ENCODE measurements around the gene SP140.
"Not testable (repeated sequence)": the region's sequence is repeated elsewhere in the genome, so short reads cannot be mapped to it uniquely, and the experiment has no call there.

SP140 gene

GRCh38 chr2:230295192-230295591 is 69.7 kb downstream of the SP140 start:
- DNase-seq = no peak

- DNase-seq = no peak
These were observed 71.4 kb downstream of the SP140 start for GRCh38 chr2:230296917-230297316.

- DNase-seq = no peak
These were observed 74.1 kb downstream of the SP140 start for GRCh38 chr2:230299618-230300017.

- DNase-seq = no peak
These were observed 80.1 kb downstream of the SP140 start for GRCh38 chr2:230305416-230306275.

- DNase-seq = no peak
These were observed 80.9 kb downstream of the SP140 start for GRCh38 chr2:230306474-230306873.

GRCh38 chr2:230307485-230307884 is 81.9 kb downstream of the SP140 start:
- DNase-seq = no peak

GRCh38 chr2:230308402-230309000 is 83.0 kb downstream of the SP140 start:
- no peak for DNase-seq

GRCh38 chr2:230310792-230311191 is 85.3 kb downstream of the SP140 start:
- not testable (repeated sequence) for DNase-seq

- not testable (repeated sequence) for DNase-seq
These were observed 86.1 kb downstream of the SP140 start for GRCh38 chr2:230311634-230312033.

GRCh38 chr2:230312638-230313037 is 87.1 kb downstream of the SP140 start:
- DNase-seq = no peak

GRCh38 chr2:230317366-230317765 is 91.8 kb downstream of the SP140 start:
- DNase-seq = no peak

- DNase-seq = no peak
These were observed 92.9 kb downstream of the SP140 start for GRCh38 chr2:230318190-230319121.

- DNase-seq = no peak
These were observed 93.8 kb downstream of the SP140 start for GRCh38 chr2:230319211-230319862.

- no peak for DNase-seq
These were observed 95.5 kb downstream of the SP140 start for GRCh38 chr2:230321031-230321430.

- no peak for DNase-seq
These were observed 97.2 kb downstream of the SP140 start for GRCh38 chr2:230322561-230323384.

- DNase-seq = no peak
These were observed 98.0 kb downstream of the SP140 start for GRCh38 chr2:230323385-230324106.

- DNase-seq = no peak
These were observed 99.0 kb downstream of the SP140 start for GRCh38 chr2:230324503-230324902.

GRCh38 chr2:230325316-230326243 is 100.0 kb downstream of the SP140 start:
- DNase-seq = no peak

- DNase-seq = no peak
These were observed 101.2 kb downstream of the SP140 start, which contains the start of gene SP140L for GRCh38 chr2:230326453-230327417. Gene SP140L (plus strand): TSS chr2:230327193. CDS start chr2:230327270, 77 bp downstream.

Measured in NCI-H1436 (cell line).